AG04449 (cell line): ENCODE data around the gene MAPK8.

ENCODE experiments used
- CTCF ChIA-PET: fragments of 350-600 bp; formaldehyde crosslinking; extraction: SDS; loops from one replicate; lab custom pipeline; 2021; ENCODE audit warnings: antibody characterized with exemption; lab: Yijun Ruan, JAX
- POLR2A ChIA-PET: fragments of 400-600, 350-600 bp; formaldehyde crosslinking; extraction: SDS; loops from one replicate; lab custom pipeline; 2020; ENCODE audit warnings: antibody characterized with exemption, inconsistent platforms; lab: Yijun Ruan, JAX
- DNase-seq: peaks from one replicate; pipeline ENCODE4 v3.0.0-alpha.2; 2010; ENCODE audit warnings: low read depth, low spot score
- H3K4me3 ChIP-seq: 2 replicates; pipeline ENCODE4 v1.5.1; 2011; ENCODE audit warnings: low read depth, mild to moderate bottlenecking, control low read depth, low read length
- TF ChIP-seq, protein P1 (sequence below): IDR thresholded peaks from one replicate; pipeline ENCODE4 v1.5.1; 2011; ENCODE audit warnings: mild to moderate bottlenecking, moderate library complexity, low read length, control low read depth, inconsistent platforms; ENCODE audit not compliant: insufficient read depth; ENCODE audit errors: missing control alignments

Gene MAPK8

GRCh38 chr10:48400129-48400849, 93.8 kb downstream of the MAPK8 start:
- POLR2A ChIA-PET, result no interaction called here
- DNase-seq, result no peak
- TF ChIP-seq, protein P1, sequence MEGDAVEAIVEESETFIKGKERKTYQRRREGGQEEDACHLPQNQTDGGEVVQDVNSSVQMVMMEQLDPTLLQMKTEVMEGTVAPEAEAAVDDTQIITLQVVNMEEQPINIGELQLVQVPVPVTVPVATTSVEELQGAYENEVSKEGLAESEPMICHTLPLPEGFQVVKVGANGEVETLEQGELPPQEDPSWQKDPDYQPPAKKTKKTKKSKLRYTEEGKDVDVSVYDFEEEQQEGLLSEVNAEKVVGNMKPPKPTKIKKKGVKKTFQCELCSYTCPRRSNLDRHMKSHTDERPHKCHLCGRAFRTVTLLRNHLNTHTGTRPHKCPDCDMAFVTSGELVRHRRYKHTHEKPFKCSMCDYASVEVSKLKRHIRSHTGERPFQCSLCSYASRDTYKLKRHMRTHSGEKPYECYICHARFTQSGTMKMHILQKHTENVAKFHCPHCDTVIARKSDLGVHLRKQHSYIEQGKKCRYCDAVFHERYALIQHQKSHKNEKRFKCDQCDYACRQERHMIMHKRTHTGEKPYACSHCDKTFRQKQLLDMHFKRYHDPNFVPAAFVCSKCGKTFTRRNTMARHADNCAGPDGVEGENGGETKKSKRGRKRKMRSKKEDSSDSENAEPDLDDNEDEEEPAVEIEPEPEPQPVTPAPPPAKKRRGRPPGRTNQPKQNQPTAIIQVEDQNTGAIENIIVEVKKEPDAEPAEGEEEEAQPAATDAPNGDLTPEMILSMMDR, result no peak
- H3K4me3 ChIP-seq, result no peak overlapping the region
- CTCF ChIA-PET, result interaction anchor here (0.9 to 1.4 kb wide), 5 partner anchors 9 to 255 kb away, joined by 3 to 4 read pairs (median 3); no protein-coding TSS in a partner anchor

DNA sequence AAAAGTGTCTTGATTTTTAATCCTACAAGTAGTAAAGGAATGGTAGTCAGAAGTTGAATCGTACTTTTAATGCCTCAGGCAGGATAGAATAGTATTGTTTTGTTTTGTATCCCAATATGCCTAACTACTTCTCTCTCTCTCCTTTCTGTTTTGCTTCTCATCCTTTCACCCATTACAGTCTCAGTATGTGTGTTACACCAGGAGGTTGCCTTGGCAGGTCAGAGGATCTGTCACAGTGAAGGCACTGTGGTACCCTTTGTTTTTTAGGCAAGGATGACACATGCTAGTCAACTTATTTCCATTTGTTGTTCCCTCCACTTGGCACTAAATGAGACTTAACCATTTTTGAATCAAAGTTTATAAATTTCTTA, 94.4 kb downstream of the MAPK8 start:
- ChIA-PET CTCF (no interaction called here), POLR2A (no interaction called here)
- no peak overlapping the region for H3K4me3 ChIP-seq
- DNase-seq, result no peak
- TF ChIP-seq, protein P1, result no peak

GRCh38 chr10:48404646-48405045, 98.2 kb downstream of the MAPK8 start:
- TF ChIP-seq, protein P1, result no peak
- DNase-seq, result no peak
- ChIA-PET POLR2A (no interaction called here), CTCF (no interaction called here)
- H3K4me3 ChIP-seq, result no peak overlapping the region

DNA sequence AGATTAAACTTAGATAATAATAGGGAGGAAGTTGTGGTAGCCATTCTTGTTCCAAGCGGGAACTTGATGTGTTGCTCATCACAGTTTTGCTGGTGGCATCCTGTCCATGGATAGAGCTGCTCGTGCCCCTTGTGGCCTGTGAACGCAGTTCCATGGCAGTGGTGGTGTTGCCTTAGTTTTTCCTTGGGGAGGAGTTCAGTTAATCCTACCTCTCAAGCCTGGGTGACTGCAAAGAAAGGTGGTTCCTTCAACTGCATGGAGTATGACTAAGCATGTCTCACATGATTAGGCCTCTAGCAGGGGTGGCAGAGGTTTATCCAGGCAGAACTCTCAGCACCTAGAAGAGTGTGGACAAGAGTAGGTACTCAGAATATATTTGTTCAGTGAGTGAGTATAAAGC, 99.7 kb downstream of the MAPK8 start:
- POLR2A ChIA-PET, result no interaction called here
- H3K4me3 ChIP-seq, result no peak overlapping the region
- DNase-seq, result no peak
- CTCF ChIA-PET, result interaction anchor here (1.0 to 1.7 kb wide), 2 partner anchors 104 to 250 kb away, joined by 3 to 4 read pairs; no protein-coding TSS in a partner anchor
- TF ChIP-seq, protein P1, result no peak

DNA sequence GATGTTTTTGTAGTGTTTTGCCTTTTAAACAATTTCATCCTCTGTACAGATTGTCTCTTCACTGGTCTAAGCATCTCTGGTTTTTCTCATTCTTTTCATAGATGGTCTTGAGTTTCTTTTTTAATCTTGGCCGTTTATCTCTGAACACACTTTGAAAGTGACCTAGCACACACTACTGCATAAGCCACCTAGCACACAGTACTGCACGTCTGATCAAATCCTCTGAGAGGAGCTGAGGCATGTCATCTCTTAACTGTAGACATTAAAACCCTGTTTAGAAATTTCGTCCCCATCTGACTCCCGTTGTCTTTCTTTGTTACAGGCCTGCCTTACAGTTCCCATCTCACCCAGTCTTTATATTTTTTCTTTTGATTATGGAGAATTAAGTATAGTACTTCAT, 100.2 kb downstream of the MAPK8 start:
- CTCF ChIA-PET, result interaction anchor here (0.9 to 1.7 kb wide), 4 partner anchors 9 to 250 kb away, joined by 3 to 4 read pairs (median 3); no protein-coding TSS in a partner anchor
- POLR2A ChIA-PET, result no interaction called here
- H3K4me3 ChIP-seq, result no peak overlapping the region
- TF ChIP-seq, protein P1, result no peak
- no peak for DNase-seq

GRCh38 chr10:48410503-48410902, 104.0 kb downstream of the MAPK8 start:
- DNase-seq, result no peak
- ChIA-PET POLR2A (no interaction called here), CTCF (no interaction called here)
- no peak overlapping the region for H3K4me3 ChIP-seq
- TF ChIP-seq, protein P1, result no peak
